PC-3 (cell line): ENCODE data around the gene SRSF1.

Experiments used
- EZH2phosphoT487 ChIP-seq: fragments of 300-600 bp; sonication (generic); IDR thresholded peaks from 2 replicates; pipeline ENCODE4 v1.6.1; 2018; ENCODE audit warnings: mild to moderate bottlenecking, antibody characterized with exemption, low read length, borderline replicate concordance
- TF ChIP-seq, protein P1 (sequence below): fragments of 300-600 bp; sonication (generic); conservative IDR thresholded peaks from 2 replicates; pipeline ENCODE4 v1.5.1; 2017; ENCODE audit warnings: antibody characterized with exemption, low read depth, mild to moderate bottlenecking, low read length

- TF ChIP-seq, protein P1, sequence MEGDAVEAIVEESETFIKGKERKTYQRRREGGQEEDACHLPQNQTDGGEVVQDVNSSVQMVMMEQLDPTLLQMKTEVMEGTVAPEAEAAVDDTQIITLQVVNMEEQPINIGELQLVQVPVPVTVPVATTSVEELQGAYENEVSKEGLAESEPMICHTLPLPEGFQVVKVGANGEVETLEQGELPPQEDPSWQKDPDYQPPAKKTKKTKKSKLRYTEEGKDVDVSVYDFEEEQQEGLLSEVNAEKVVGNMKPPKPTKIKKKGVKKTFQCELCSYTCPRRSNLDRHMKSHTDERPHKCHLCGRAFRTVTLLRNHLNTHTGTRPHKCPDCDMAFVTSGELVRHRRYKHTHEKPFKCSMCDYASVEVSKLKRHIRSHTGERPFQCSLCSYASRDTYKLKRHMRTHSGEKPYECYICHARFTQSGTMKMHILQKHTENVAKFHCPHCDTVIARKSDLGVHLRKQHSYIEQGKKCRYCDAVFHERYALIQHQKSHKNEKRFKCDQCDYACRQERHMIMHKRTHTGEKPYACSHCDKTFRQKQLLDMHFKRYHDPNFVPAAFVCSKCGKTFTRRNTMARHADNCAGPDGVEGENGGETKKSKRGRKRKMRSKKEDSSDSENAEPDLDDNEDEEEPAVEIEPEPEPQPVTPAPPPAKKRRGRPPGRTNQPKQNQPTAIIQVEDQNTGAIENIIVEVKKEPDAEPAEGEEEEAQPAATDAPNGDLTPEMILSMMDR, result no peak
- TF ChIP-seq EZH2phosphoT487, result no peak
Measured at GRCh38 chr17:58005728-58006559, 1.1 kb downstream of the SRSF1 start.
